Stimulated activated CD8-positive, alpha-beta memory T cell treated with anti-CD3 and anti-CD28 coated beads, Interleukin-7, amount 100 ng/mL, for 48 hours (primary cell): ENCODE measurements around the gene DPP7.
A peak's percentile ranks its signal among the peaks of the same experiment; 100 is the strongest.

Experiments used
- DNase-seq, 2 donors: peaks; one replicate each; pipeline ENCODE4 v3.0.0-alpha.2; 2020; ENCODE audit warnings: low read depth in 1 of 2; ENCODE audit errors: extremely low read depth in 1 of 2

Gene DPP7

DNA sequence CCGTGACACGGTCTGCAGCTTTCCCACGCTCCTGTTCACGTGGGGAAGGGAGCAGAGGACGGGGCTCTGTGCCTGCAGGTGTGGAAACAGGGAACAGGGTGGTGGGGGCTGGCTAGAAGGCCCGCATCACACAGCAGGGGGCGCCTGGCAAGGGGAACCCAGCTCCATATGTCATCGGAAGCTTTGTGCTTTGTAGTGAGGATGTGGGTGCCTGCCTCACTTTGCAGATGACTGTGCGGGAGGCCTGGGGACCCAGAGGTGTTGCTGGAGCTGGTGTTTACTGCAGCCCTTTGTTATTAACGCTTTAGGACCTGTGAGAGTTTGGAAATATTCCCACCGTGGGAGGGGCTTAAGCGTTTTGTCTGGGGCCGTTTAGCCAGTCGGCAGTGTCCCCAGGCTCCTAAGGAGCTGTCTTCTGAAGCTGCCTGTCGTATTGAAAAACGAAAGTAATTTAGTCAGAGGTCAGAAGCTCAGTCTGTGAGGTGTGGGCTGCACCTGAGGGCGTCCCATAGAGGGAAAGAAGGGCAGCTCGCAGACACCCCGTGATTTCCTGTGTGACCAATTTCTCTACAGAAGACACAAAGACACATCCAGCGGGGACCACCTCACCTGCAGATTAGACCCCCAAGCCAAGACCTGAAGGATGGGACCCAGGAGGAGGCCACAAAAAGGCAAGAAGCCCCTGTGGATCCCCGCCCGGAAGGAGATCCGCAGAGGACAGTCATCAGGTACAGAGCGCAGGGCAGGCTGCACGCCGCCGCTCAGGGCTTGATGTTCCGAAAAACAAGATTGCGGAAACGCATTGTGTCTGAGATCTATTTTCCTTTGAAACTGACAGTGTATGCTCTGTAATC lies 18.6 kb downstream of the DPP7 start:
- DNase-seq = peak; percentile 65 to 78

DNA sequence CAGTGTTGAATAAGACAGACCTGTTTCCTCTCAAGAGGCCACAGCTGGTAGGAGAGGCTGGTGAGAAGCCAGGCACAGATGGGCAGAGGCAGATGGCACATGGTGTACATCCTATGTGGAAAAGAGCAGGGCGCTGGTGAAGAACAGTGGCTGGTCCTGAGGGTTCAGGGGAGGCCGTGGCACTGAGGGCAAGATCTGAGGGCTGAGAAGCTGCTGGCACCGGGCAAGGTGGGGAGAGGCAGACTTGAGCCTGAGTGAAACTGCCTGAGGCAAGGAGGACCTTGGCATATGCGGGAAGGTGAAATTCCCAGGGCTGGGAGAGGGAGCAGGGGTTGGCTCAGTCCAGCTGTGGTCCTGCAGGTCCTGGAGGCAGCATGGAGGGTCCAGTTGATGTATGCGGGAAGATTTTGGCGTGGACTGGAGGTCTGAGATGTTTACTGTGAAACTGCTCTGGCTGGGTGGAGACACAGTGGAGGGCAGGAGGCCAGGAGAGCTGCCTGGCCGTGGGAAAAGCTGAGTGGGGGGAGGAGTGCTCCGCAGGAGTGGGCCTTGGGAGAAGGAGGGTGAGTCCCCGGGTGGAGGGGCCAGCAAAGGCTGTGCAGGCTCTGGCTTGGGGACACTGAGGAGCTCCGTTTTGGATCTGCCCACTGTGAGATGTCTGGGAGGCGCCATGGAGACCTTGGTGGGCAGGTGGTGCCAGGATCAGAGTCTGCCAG lies 25.1 kb downstream of the DPP7 start:
- DNase-seq = no peak

DNA sequence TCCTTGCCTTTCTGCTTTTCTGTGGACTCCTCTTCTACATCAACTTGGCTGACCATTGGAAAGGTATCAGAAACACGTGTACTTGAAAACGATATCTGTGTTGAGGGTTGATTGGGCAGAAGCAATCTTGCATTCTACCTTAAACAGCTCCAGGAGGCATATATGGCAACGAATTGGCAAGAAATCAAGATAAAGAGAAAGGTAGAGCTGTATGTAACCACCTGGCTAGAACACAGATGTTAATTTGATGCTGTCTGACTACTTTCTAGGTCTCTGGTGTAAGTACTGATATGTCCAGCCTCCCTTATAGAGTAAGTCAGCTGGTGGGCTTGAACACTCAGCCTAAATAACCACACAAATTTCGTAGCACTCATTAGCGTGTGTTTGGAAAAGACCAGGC lies 26.4 kb downstream of the DPP7 start:
- no peak for DNase-seq

DNA sequence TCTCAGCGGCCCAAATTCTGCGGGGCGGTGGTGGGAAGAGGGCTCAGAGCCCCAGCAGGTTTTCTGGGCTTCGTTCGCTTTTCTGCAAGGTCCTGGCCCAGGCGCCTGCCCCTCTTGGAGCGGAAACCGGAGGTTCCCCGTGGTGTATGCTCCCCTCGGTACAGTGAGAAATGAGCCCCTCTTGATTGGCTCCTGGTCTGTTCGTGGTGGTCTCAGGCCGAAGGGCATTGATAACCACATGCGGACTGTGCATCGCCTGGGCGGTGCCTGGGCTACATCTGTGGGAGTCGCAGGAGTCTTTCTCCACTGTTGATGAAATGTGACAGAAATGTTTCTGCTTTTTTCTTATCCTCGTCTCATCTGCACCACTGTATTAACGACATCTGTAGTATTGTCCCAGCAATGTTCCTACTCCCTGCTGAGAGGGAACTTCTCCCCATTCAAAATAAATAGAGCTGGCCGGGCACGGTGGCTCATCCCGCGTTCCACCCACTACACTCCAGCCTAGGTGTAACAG lies 27.1 kb downstream of the DPP7 start:
- no peak for DNase-seq

DNA sequence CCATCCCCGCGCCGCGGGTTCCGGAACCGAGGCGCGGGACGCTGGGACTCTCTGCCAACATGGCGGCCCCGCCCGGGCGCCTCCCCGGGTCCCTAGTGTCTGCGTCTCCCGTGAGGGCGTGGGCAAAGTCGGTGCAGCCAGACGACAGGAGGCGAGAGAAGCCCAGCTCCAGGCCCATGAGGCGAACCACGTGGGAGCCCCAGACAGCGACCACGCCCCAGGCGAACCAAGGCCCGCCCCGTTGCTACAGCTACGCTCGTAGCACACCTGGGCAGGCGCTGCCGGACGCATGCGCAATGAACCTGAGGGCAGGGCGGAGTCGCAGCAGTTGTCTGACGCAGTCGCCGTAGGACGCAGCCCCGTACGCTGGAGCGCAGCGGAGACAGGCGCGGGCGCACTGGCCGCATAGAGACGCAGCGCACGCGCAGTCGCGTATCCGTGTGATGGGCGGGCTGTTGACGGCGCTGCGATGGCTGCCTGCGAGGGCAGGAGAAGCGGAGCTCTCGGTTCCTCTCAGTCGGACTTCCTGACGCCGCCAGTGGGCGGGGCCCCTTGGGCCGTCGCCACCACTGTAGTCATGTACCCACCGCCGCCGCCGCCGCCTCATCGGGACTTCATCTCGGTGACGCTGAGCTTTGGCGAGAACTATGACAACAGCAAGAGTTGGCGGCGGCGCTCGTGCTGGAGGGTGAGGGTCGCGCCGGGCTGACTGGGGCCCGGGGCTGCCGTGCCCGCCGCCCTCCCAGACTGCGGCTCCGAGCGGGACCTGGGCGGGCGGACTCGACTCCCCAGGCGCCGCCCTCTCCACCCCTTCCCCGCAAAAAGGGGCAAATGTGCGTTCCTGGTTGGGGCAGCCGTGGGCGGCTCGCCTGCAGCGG lies 27.8 kb downstream of the DPP7 start, which contains the start of gene MAN1B1:
Gene MAN1B1 (plus strand): TSS at position 455 of the 878 bp plus-strand sequence. CDS start 15 bp downstream, at position 470.
- peak; percentile 100 for DNase-seq

DNA sequence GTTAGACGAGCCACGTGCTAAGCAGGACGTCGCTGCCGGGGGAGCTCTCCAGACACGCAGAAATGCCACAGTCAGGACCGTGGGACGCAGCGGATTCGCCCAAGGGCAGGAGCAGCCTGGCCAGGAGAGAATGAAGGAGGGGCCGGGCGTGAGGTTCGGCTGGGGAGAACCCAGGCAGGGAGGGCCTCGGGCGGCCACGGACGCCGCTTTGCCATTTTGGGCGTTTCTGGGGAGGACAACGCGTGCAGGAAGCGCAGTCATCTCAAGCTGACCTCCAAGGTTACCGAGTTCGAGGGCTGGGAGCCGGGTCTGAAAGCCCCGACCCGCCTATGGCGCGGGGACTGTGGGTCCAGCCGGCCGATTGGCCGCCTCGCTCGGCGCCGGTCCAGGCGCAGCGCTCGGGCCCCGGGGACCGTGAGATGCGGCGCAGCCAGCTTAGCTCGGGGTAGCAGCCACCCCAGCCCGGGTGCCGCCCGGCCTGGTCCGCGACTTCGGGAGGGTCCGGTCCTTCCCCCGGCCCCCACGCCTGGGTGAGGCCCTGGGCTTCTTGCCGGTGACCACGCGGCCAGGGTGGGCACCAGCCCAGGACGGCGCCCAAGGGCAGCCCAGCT lies 28.5 kb downstream of the DPP7 start:
- DNase-seq = no peak

DNA sequence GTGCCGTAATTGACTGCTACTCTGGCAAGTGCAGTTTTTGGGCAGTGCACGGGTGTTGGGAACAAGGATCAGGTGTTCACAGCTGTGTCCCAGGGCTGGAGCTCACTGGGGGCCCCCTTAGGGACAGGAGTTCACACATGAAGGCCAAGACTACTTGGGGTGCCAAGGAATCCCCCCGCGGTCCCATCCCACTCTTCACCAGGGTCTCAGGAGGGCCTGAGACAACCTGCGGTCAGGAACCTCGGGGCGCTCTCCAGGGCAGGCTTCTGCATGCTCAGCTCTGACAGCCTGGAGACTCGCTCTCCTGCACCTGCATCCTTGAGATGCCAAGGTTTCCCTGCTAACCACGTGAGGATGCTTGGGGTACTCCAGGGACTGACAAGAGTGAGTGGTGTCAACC lies 30.0 kb downstream of the DPP7 start:
- no peak for DNase-seq

DNA sequence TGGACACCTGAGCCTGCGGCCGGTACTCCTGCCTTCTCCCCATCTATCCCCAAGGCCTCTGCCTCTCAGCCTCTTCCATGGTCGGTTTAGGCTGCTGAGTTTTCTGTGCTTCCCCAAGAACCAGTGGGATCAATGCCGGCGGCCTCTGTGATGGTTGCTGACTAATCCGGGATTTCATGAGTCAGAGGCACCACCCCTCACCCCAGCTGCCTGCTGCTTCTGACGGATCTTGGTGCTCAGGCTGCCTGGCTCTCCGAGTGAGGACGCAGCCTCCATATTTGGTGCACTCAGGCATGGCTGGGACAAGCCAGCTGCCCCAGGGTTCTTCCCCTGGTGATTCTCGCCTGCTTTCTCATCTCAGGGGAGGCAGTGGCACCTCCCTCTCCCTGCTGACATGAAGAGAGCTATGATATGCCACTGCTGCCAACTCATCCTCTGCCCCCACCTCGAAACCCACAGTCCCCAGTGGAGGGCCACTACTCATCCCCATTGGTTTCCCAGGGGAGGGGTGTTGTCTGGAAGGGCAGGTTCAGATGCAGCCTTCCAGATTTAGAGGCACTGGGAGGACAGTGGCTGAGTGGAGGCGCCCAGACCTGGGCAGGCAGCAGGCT lies 31.0 kb downstream of the DPP7 start:
- peak in 1 of 2 donors; percentile 40 for DNase-seq

DNA sequence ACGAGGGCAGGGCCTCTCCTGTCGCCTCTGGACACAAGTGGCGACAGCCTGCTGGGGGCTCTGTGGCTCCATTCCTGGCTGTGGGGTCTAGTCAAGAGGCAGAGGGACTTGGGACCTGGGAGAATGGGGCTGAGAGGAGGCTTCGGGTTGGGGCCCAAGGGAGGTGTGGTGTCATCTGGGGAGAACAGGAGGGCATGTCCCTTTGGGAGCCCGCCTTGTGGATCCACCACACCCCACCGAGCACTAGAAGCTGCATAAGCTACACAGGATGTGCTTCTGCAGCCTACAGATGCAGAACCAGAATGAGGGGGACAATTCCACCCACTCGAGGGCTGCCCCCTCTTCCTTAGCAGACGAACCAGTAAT lies 31.6 kb downstream of the DPP7 start:
- no peak for DNase-seq

DNA sequence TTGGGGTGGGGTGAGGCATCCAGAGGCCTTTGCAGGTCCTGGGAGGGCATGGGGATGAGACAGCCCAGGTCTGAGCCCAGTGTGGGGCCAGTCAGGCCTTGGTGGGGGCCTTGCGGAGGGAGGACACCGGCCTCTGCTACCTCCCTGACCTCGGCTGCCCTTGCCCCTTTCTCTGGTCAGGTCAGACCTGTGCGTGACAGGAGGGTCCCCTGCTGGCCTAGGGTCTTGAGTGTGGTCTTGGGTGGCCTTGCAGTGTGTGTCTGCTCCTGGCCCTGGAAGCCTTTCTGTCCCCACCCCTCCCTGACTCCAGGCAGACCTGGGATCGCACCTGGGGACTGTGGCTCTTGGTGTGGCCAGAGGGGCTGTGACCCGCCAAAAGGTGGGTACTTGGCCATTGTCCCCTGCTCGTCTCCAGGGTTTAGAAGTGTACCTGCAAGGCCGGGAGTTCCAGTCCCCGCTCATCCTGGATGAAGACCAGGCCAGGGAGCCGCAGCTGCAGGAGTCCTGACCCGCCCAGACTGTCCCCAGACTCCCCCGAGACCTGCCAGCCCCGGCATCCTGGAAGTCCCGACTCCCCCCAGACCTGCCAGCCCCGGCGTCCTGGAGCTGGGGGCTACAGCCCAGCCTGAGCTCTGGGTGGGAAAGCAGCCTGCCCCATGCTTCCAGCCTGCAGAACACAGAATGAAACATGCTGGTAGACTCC lies 32.2 kb downstream of the DPP7 start:
- DNase-seq = no peak

DNA sequence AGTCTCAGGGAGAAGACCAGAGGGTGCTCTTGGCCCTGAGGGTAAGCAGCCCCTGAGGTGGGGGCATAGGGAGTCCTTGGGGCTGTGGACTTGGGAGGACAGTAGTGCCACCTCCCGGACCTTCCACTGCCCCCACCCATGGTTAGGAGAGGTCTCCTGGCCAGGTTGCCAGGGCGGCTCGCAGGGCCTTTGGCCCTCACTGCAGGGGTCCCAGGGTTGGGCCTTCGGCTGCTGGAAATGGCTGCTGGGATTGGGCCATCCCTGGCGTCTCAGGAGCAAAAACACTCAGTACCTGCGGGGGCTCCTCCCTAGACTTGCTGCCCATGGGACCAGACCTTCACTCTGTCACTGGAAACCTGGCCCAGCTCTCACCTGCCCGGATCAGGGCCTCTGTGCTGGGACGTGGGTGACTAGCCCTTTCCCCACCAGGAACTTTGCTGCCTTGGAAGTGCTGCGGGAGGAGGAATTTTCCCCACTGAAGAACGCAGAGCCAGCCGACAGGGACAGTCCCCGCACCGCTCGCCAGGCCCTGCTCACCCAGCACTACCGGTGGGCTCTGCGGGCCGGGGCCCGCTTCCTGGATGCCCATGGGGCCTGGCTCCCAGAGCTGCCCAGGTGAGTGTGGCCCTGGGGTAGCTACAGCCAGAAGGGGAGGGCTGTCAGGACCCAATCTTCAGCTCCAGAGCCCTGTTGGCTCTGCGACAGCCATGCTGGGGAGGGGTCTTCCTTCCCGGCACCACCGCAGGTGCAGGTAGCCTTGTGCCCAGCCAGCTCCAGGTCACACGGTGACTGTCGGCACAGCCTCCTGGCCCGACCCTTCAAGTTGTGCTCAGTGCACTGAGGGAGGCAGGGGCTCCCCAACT lies 34.0 kb downstream of the DPP7 start:
- DNase-seq = no peak

DNA sequence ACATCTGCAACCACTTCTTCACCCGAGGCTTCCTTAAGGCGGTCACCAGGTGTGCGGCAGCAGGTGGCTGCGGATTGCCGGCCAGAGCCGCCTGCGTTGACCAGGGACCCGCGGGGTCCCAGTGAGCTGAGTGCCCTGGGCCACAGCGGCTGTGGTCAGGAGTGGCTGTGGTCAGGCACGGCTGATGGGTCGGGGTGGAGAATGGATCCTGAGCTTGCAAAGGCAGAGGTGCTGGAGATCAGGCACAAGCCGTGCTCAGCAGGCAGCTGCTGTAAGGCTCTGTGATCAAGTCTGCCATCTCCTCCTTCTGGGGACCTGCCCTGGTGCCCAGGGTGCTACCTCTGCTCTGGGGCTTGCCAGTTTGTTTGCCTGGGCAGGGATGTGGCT lies 35.1 kb downstream of the DPP7 start:
- DNase-seq = no peak

DNA sequence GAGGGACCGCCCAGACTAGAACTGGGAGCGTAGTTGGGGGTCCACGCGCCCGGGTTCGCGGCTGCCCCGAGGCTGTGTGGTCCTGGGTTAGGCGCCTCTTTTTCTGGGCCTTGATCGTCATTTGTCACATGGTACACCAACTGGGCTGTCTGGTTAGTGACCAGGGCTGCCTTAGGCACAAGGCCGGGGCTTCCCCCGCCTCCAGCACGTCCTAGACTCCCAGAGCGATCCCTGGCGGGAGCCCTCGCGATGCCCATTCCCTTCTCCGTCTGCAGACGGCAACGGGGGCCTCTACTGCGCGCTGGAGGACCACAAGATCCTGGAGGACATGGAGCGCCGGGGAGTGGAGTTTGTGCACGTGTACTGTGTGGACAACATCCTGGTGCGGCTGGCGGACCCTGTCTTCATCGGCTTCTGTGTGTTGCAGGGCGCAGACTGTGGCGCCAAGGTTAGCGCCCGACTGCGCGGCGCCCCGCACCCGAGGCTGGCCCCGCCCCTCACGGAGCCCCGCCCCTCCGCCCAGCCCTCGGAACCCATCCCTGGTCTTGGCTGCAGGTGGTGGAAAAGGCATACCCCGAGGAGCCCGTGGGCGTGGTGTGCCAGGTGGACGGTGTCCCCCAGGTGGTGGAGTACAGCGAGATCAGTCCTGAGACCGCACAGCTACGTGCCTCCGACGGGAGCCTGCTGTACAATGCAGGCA lies 35.7 kb downstream of the DPP7 start:
- DNase-seq = no peak

DNA sequence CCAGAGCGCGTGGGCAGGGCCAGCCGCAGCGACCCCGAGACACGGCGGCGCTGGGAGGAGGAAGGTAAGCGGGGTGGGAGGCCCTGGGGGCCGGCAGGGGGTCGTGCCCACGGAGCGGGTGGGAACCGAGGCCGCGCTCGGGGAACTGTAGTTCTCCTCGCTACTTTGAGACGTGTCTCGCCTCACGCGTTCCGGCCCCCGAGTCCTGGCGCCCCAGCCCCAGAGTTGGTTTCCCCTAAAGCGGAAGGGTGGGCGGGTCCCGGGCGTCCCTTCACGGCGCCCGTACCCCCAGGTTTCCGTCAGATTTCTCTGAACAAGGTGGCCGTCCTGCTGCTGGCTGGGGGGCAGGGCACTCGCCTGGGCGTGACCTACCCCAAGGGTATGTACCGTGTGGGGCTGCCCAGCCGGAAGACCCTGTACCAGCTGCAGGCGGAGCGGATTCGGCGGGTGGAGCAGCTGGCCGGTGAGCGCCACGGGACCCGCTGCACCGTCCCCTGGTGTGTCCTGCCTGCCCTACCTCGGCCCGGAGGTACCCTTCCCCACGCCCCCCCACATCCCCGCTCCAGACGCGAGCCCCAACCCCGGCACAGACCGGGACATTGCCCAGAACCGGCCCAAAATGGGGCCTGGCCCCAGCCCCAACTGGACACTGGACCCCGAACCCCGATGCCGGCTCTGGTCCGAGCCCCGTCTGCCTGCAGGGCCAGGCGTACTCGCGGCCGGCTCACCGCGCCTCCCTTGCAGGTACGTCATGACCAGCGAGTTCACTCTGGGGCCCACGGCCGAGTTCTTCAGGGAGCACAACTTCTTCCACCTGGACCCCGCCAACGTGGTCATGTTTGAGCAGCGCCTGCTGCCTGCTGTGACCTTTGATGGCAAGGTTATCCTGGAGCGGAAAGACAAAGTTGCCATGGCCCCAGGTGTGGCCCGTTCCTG lies 36.5 kb downstream of the DPP7 start:
- no peak for DNase-seq

DNA sequence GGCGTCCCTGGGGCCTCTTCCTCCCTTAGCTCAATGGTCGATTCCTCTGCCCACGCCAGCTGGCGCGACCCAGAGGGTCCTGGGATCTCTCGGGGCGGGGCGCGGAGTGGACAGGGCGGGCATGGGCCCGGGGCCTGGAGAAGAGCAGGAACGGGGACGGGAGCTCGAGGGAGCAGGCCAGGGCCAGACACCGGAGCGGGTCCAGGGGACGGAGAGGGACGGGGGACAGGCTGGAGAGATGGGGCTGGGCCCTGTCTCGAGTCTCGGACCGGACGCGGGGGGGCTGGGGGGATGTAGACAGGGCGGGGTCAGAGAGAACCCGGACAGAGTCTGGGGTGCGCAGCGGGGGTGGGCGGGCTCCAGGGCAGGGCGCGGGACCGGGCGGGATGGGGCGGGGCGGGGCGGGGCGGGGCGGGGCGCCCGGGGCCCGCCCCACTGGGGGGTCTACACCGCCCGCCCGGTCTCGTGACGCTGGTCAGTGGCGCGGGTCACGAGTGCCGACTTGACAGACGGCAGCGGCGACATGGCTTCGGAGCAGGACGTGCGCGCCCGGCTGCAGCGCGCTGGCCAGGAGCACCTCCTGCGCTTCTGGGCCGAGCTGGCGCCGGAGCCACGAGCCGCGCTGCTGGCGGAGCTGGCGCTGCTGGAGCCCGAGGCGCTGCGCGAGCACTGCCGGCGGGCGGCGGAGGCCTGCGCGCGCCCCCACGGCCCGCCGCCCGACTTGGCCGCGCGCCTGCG lies 37.4 kb downstream of the DPP7 start, which contains the start of gene UAP1L1:
Gene UAP1L1 (plus strand): TSS at position 508 of the 738 bp plus-strand sequence. CDS start 16 bp downstream, at position 524.
- DNase-seq = peak in 1 of 2 donors; percentile 36

DNA sequence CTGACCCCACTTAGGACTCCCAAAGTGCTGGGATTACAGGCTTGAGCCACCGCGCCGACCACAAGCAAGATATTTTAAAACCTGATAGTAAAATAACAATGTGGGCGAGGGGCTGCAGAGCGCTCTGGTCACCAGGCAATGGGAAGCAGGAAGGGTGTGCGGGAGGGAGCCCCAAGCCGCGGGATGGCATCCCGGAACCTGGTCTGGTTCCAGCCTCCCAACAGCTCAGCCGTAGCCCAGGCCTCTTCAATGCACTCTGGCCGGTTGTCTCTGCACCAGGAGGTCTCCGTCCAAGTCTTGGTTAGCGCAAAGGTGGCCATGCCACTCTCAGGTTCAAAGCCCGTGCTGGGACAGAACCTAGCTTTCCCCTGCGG lies 37.9 kb downstream of the DPP7 start:
- no peak for DNase-seq
